Caco-2 (cell line): ENCODE data around the gene LRRC10. TPM values are rescaled to one million over a fixed set of nuclear protein-coding genes. Genes with fewer than 3 reads are reported as not detected.

Experiments used
- BruUV-seq: library from RNA; stranded (reverse); fragments of 400-500 nt; replicated peaks from 2 replicates; lab custom pipeline; 2021; lab: Mats Ljungman, UMichigan
- CTCF ChIA-PET: fragments of 300-600 bp; sonication (Branson Sonifier 250); formaldehyde crosslinking; loops from one replicate; lab custom pipeline; 2022; ENCODE audit warnings: antibody characterized with exemption; lab: Charles Lee
- POLR2A ChIA-PET: fragments of 300-600 bp; sonication (Branson Sonifier 250); formaldehyde crosslinking; loops from one replicate; lab custom pipeline; 2022; ENCODE audit warnings: antibody characterized with exemption; lab: Charles Lee
- DNase-seq, 2 experiments: peaks; one replicate each; pipeline versions ENCODE4 v3.0.0 to v3.0.0-alpha.2; 2020 to 2022
- H3K27me3 ChIP-seq: replicated peaks from 2 replicates; pipeline ENCODE4 v1.6.0; 2011; ENCODE audit warnings: low read length; ENCODE audit not compliant: control insufficient read depth, insufficient read depth
- H3K36me3 ChIP-seq: 2 replicates; pipeline ENCODE4 v1.5.1; 2011; ENCODE audit warnings: low read length; ENCODE audit not compliant: control insufficient read depth, insufficient read depth
- H3K4me1 ChIP-seq: fragments of 250-450 bp; sonication (Bioruptor Pico); 2 replicates; pipeline ENCODE4 v1.5.1; 2020; ENCODE audit warnings: mild to moderate bottlenecking
- H3K4me3 ChIP-seq: 2 replicates; pipeline ENCODE4 v1.5.1; 2011; ENCODE audit warnings: low read depth, mild to moderate bottlenecking, control low read depth, low read length
- H3K9me3 ChIP-seq: fragments of 250-450 bp; sonication (Bioruptor Pico); 2 replicates; pipeline ENCODE4 v1.5.1; 2020; ENCODE audit warnings: mild to moderate bottlenecking, moderate library complexity
- H3K27ac Mint-ChIP-seq: one replicate; pipeline ENCODE4 v1.8.0; 2022; ENCODE audit warnings: mixed read lengths; ENCODE audit not compliant: unreplicated experiment
- H3K27me3 Mint-ChIP-seq: one replicate; pipeline ENCODE4 v1.8.0; 2022; ENCODE audit warnings: mixed read lengths; ENCODE audit not compliant: insufficient read depth, unreplicated experiment
- H3K36me3 Mint-ChIP-seq: one replicate; pipeline ENCODE4 v1.8.0; 2022; ENCODE audit warnings: mild to moderate bottlenecking, mixed read lengths; ENCODE audit not compliant: insufficient read depth, unreplicated experiment
- H3K4me1 Mint-ChIP-seq: one replicate; pipeline ENCODE4 v1.8.0; 2022; ENCODE audit warnings: low read depth, mixed read lengths; ENCODE audit not compliant: unreplicated experiment
- H3K4me3 Mint-ChIP-seq: one replicate; pipeline ENCODE4 v1.8.0; 2022; ENCODE audit warnings: mild to moderate bottlenecking, moderate library complexity, mixed read lengths; ENCODE audit not compliant: unreplicated experiment
- H3K9me3 Mint-ChIP-seq: one replicate; pipeline ENCODE4 v1.8.0; 2022; ENCODE audit warnings: mixed read lengths; ENCODE audit not compliant: unreplicated experiment
- CTCF ChIP-seq, 2 experiments: fragments of 200-600 bp in 1 of 2; IDR thresholded peaks; 1 replicate in 1 of 2; 2 replicates in 1 of 2; pipeline versions ENCODE4 v1.5.1 to v1.8.0; 2011 to 2022; ENCODE audit warnings: antibody characterized with exemption in 1 of 2, control low read depth in 1 of 2, inconsistent platforms in 1 of 2, low read depth in 1 of 2, low read length in 1 of 2, mild to moderate bottlenecking in 1 of 2, moderate library complexity in 1 of 2; ENCODE audit not compliant: insufficient read depth in 1 of 2, severe bottlenecking in 1 of 2, unreplicated experiment in 1 of 2
- intact Hi-C: fragments of 100-400 bp; cut with micrococcal nuclease; formaldehyde crosslinking; loops from one replicate; pipeline ENCODE4 v1.10.0; 2022; ENCODE audit not compliant: unreplicated experiment
- total RNA-seq: library from RNA; stranded (reverse); gene quantifications from 2 replicates; pipeline ENCODE4 v1.2.3, GENCODE V29; 2022

LRRC10 gene
- total RNA-seq, 1 experiment from 2014 or later = not detected

GRCh38 chr12:69642531-69642930 lies 31.8 kb upstream of the LRRC10 start:
- Histone ChIP-seq H3K36me3 (no peaks in the 10 kb centered on the region), H3K9me3 (no peaks in the 10 kb centered on the region), H3K4me3 (no peak overlapping the region), H3K4me1 (no peaks in the 10 kb centered on the region), H3K27me3 (no peaks in the 10 kb centered on the region)
- Mint-ChIP-seq H3K27ac (no peak overlapping the region), H3K9me3 (no peaks in the 10 kb centered on the region), H3K27me3 (no peaks in the 10 kb centered on the region), H3K36me3 (no peaks in the 10 kb centered on the region), H3K4me1 (no peaks in the 10 kb centered on the region), H3K4me3 (no peak overlapping the region)
- TF ChIP-seq CTCF (IDR thresholded peaks at IDR 0.05; ENCODE audit: insufficient read depth in 1 of 2, low read depth in 1 of 2, low read length in 1 of 2, severe bottlenecking in 1 of 2, unreplicated experiment in 1 of 2) = no peak
- intact Hi-C loops = no loop called here
- POLR2A ChIA-PET = no interaction called here
- CTCF ChIA-PET = no interaction called here
- DNase-seq = no peak
- no TSS peak for BruUV-seq

DNA sequence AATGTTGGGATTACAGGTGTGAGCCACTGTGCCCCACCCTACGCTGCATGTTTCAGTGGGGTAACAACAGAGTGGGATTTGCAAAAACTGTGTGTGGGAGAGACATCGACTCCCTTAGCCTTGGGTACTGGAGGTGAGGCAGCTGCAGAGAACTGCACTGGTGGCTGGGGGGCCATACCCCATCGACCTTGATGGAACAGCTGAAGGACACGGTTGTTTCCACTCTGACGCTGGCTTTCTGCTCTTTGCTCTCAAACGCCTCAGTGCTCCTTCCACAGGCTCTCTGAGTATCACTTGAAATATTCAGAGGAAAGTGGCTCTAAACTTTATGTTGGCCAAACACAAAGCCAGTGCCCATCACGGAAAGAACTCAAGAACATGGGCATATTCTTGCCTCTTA lies 30.8 kb upstream of the LRRC10 start:
- POLR2A ChIA-PET = no interaction called here

DNA sequence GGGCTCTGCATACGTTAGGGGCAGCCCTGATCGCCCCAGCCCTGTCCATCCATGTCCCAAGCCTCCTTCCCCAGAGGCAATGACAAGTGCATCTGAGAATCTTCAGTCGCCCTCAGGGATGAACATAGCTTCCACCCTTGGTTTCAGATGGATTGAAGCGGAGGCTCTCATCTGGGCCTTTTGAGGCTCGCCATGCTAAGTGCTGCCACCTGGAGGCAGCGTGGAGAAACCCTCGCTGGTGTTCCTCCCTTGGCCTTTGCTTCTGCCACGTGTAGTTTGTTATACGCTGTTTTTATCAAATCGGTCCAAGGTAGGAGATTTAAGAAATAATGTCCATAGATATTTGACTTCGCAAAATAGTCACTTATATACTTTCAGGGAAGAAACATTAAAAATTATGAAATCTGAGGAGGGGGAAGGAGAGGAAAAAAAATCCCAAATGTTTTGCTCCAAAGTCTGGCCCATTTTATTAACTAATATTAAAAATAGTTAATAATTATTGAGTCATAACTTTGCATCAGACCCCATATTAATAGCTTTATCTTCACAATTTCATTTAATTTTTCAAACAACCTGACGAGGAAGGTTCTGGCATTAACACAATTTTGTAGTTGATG lies 28.8 kb upstream of the LRRC10 start:
- no peaks in the 10 kb centered on the region for H3K9me3 ChIP-seq
- Mint-ChIP-seq H3K9me3 (no peaks in the 10 kb centered on the region), H3K4me3 (no peak overlapping the region), H3K4me1 (no peaks in the 10 kb centered on the region), H3K36me3 (no peaks in the 10 kb centered on the region), H3K27me3 (no peaks in the 10 kb centered on the region), H3K27ac (no peak overlapping the region)
- no peaks in the 10 kb centered on the region for H3K4me1 ChIP-seq
- H3K27me3 ChIP-seq = no peaks in the 10 kb centered on the region
- TF ChIP-seq CTCF (IDR thresholded peaks at IDR 0.05; ENCODE audit: insufficient read depth in 1 of 2, low read depth in 1 of 2, low read length in 1 of 2, severe bottlenecking in 1 of 2, unreplicated experiment in 1 of 2) = peak; percentile 81 to 89
- ChIA-PET POLR2A (no interaction called here), CTCF (interaction anchor here (0.9 to 1.7 kb wide), 7 partner anchors 9 to 306 kb away, joined by 3 to 14 read pairs (median 5); partner anchors contain the start of gene CCT2)
- H3K36me3 ChIP-seq = no peaks in the 10 kb centered on the region
- intact Hi-C loops = loop anchor here (1.0 to 10.0 kb wide), 5 partner anchors 9 to 485 kb away; partner anchors contain the start of gene CCT2
- no peak overlapping the region for H3K4me3 ChIP-seq
- no TSS peak for BruUV-seq
- peak; percentile 70 to 75 for DNase-seq

More for the DNA sequence above, 30.8 kb upstream of the LRRC10 start:
- no TSS peak for BruUV-seq
- no peaks in the 10 kb centered on the region for H3K36me3 Mint-ChIP-seq
- no peaks in the 10 kb centered on the region for H3K9me3 Mint-ChIP-seq
- no peak for TF ChIP-seq CTCF (IDR thresholded peaks at IDR 0.05; ENCODE audit: insufficient read depth in 1 of 2, low read depth in 1 of 2, low read length in 1 of 2, severe bottlenecking in 1 of 2, unreplicated experiment in 1 of 2)
- no peaks in the 10 kb centered on the region for H3K36me3 ChIP-seq
- H3K27ac Mint-ChIP-seq = no peak overlapping the region
- no peaks in the 10 kb centered on the region for H3K4me1 ChIP-seq
- no peak overlapping the region for H3K4me3 Mint-ChIP-seq
- no peaks in the 10 kb centered on the region for H3K9me3 ChIP-seq
- CTCF ChIA-PET = no interaction called here
- no peaks in the 10 kb centered on the region for H3K4me1 Mint-ChIP-seq
- no peaks in the 10 kb centered on the region for H3K27me3 Mint-ChIP-seq
- no peak for DNase-seq
- intact Hi-C loops = no loop called here
- no peaks in the 10 kb centered on the region for H3K27me3 ChIP-seq
- H3K4me3 ChIP-seq = no peak overlapping the region
